OCI-LY7 (cell line): Measurements from ENCODE around the gene IQGAP3. TPM values are rescaled to one million over a fixed set of nuclear protein-coding genes. Genes with fewer than 3 reads are reported as not detected.
A peak's percentile ranks its signal among the peaks of the same experiment; 100 is the strongest.
"Not testable (repeated sequence)": the region's sequence is repeated elsewhere in the genome, so short reads cannot be mapped to it uniquely, and the experiment has no call there.

ENCODE experiments used
- BruUV-seq: library from RNA; stranded (reverse); fragments of 400-500 nt; replicated peaks from 2 replicates; lab custom pipeline; 2021; lab: Mats Ljungman, UMichigan
- CTCF ChIA-PET: fragments of 300-600 bp; sonication (Branson Sonifier 250); formaldehyde crosslinking; loops from one replicate; lab custom pipeline; 2022; ENCODE audit warnings: antibody characterized with exemption; ENCODE audit not compliant: unreplicated experiment; lab: Charles Lee
- POLR2A ChIA-PET: fragments of 300-600 bp; sonication (Branson Sonifier 250); formaldehyde crosslinking; loops from one replicate; lab custom pipeline; 2022; ENCODE audit warnings: antibody characterized with exemption; lab: Charles Lee
- DNase-seq: peaks from one replicate; pipeline ENCODE4 v3.0.0-alpha.2; 2015; ENCODE audit warnings: low spot score
- H2AFZ ChIP-seq: fragments of 200-600 bp; sonication (generic), shearing (Covaris generic); 2 replicates; pipeline ENCODE4 v1.6.1; 2014; ENCODE audit warnings: mild to moderate bottlenecking, antibody characterized with exemption, low read length, moderate library complexity
- H3K27ac ChIP-seq: fragments of 200-600 bp; sonication (generic); 2 replicates; pipeline ENCODE4 v1.5.1; 2014; ENCODE audit warnings: mixed run types, low read depth, mild to moderate bottlenecking, moderate library complexity, low read length, inconsistent platforms; ENCODE audit not compliant: poor library complexity, severe bottlenecking
- H3K36me3 ChIP-seq: fragments of 200-600 bp; sonication (generic); 2 replicates; pipeline ENCODE4 v1.6.1; 2014; ENCODE audit warnings: mild to moderate bottlenecking, antibody characterized with exemption, low read length, moderate library complexity, mixed read lengths; ENCODE audit not compliant: insufficient read depth
- H3K4me1 ChIP-seq: fragments of 200-600 bp; sonication (generic); 2 replicates; pipeline ENCODE4 v1.5.1; 2014; ENCODE audit warnings: mild to moderate bottlenecking, low read length; ENCODE audit not compliant: insufficient read depth, poor library complexity, severe bottlenecking
- H3K4me2 ChIP-seq: fragments of 200-600 bp; sonication (generic); 2 replicates; pipeline ENCODE4 v1.6.1; 2014; ENCODE audit warnings: mild to moderate bottlenecking, low read length
- H3K4me3 ChIP-seq: fragments of 200-600 bp; sonication (generic); 2 replicates; pipeline ENCODE4 v1.5.1; 2014; ENCODE audit warnings: mild to moderate bottlenecking, low read depth, low read length; ENCODE audit not compliant: poor library complexity, severe bottlenecking
- H3K79me2 ChIP-seq: fragments of 200-600 bp; sonication (generic); 2 replicates; pipeline ENCODE4 v1.6.1; 2016; ENCODE audit warnings: low read depth, mild to moderate bottlenecking, low read length, moderate library complexity, mixed read lengths; ENCODE audit not compliant: insufficient read depth
- H3K9me2 ChIP-seq: fragments of 200-600 bp; sonication (generic); 2 replicates; pipeline ENCODE4 v1.6.1; 2016; ENCODE audit warnings: mild to moderate bottlenecking, low read length, mixed read lengths; ENCODE audit not compliant: insufficient read depth
- H3K9me3 ChIP-seq: fragments of 200-600 bp; sonication (generic); 2 replicates; pipeline ENCODE4 v1.6.1; 2014; ENCODE audit warnings: mild to moderate bottlenecking, mixed run types, low read length, mixed read lengths
- H4K20me1 ChIP-seq: fragments of 200-600 bp; sonication (generic); 2 replicates; pipeline ENCODE4 v1.6.1; 2014; ENCODE audit warnings: mild to moderate bottlenecking, antibody characterized with exemption, low read length, moderate library complexity, mixed read lengths; ENCODE audit not compliant: insufficient read depth
- EZH2phosphoT487 ChIP-seq: fragments of 200-600 bp; sonication (generic); IDR thresholded peaks from 2 replicates; pipeline ENCODE4 v1.6.1; 2018; ENCODE audit warnings: low read depth, borderline replicate concordance, mild to moderate bottlenecking, mixed run types, antibody characterized with exemption, low read length, moderate library complexity, mixed read lengths
- intact Hi-C: fragments of 100-400 bp; cut with micrococcal nuclease; formaldehyde crosslinking; loops from one replicate; pipeline ENCODE4 v1.10.0; 2022; ENCODE audit not compliant: unreplicated experiment
- total RNA-seq, 2 experiments: library from RNA; depleted of rRNA in 1 of 2; stranded (reverse); fragments of >200 nt in 1 of 2; shearing (Covaris generic) in 1 of 2; gene quantifications; 2 replicates each; pipeline ENCODE4 v1.2.3, GENCODE V29; 2014 to 2022
- TF ChIP-seq, protein P1 (sequence below): fragments of 200-600 bp; sonication (generic); conservative IDR thresholded peaks from 2 replicates; pipeline ENCODE4 v1.5.1; 2014; ENCODE audit warnings: mild to moderate bottlenecking, antibody characterized with exemption, low read length, moderate library complexity, mixed read lengths

The IQGAP3 gene
- total RNA-seq, 2 experiments from 2014 or later: 22.4 to 28.7 TPM

GRCh38 chr1:156553860-156554485 lies 18.4 kb downstream of the IQGAP3 start:
- DNase-seq: no peak
- CTCF ChIA-PET: no interaction called here
- intact Hi-C loops: no loop called here
- H4K20me1 ChIP-seq: no peaks in the 10 kb centered on the region
- H3K9me2 ChIP-seq: no peaks in the 10 kb centered on the region
- no peak overlapping the region for H3K27ac ChIP-seq
- H2AFZ ChIP-seq: no peak overlapping the region
- no peaks in the 10 kb centered on the region for H3K9me3 ChIP-seq
- TF ChIP-seq EZH2phosphoT487: no peak
- TF ChIP-seq, protein P1, sequence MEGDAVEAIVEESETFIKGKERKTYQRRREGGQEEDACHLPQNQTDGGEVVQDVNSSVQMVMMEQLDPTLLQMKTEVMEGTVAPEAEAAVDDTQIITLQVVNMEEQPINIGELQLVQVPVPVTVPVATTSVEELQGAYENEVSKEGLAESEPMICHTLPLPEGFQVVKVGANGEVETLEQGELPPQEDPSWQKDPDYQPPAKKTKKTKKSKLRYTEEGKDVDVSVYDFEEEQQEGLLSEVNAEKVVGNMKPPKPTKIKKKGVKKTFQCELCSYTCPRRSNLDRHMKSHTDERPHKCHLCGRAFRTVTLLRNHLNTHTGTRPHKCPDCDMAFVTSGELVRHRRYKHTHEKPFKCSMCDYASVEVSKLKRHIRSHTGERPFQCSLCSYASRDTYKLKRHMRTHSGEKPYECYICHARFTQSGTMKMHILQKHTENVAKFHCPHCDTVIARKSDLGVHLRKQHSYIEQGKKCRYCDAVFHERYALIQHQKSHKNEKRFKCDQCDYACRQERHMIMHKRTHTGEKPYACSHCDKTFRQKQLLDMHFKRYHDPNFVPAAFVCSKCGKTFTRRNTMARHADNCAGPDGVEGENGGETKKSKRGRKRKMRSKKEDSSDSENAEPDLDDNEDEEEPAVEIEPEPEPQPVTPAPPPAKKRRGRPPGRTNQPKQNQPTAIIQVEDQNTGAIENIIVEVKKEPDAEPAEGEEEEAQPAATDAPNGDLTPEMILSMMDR: no peak
- no peak overlapping the region for H3K4me3 ChIP-seq
- peaks cover 32% of the 10 kb centered on the region for H3K4me1 ChIP-seq
- H3K79me2 ChIP-seq: no peaks in the 10 kb centered on the region
- no TSS peak for BruUV-seq
- POLR2A ChIA-PET: no interaction called here
- H3K4me2 ChIP-seq: no peak overlapping the region
- peaks cover 19% of the 10 kb centered on the region; the same call in 1 of the 2 replicates for H3K36me3 ChIP-seq

GRCh38 chr1:156552937-156553336 lies 19.4 kb downstream of the IQGAP3 start:
- H3K79me2 ChIP-seq, H3K4me3 ChIP-seq, H3K9me2 ChIP-seq, CTCF ChIA-PET, BruUV-seq, H3K9me3 ChIP-seq, H3K4me2 ChIP-seq, H4K20me1 ChIP-seq, H2AFZ ChIP-seq, intact Hi-C loops: not testable (repeated sequence)
- H3K36me3 ChIP-seq: peaks cover 22% of the 10 kb centered on the region
- DNase-seq: peak; percentile 49
- H3K27ac ChIP-seq: peak overlapping the region; percentile 14
- POLR2A ChIA-PET: interaction anchor here (0.8 kb wide), 1 partner anchor 9 kb away, joined by 4 read pairs; no protein-coding TSS in a partner anchor
- peaks cover 32% of the 10 kb centered on the region for H3K4me1 ChIP-seq

- intact Hi-C loops: no loop called here
- peaks cover 26% of the 10 kb centered on the region for H3K36me3 ChIP-seq
- no peaks in the 10 kb centered on the region for H3K79me2 ChIP-seq
- no TSS peak for BruUV-seq
- ChIA-PET POLR2A (interaction anchor here (0.8 to 2.7 kb wide), 4 partner anchors 8 to 45 kb away, joined by 3 to 10 read pairs (median 4); no protein-coding TSS in a partner anchor), CTCF (no interaction called here)
- H4K20me1 ChIP-seq: no peaks in the 10 kb centered on the region
- H3K9me2 ChIP-seq: no peaks in the 10 kb centered on the region
- H3K9me3 ChIP-seq: no peaks in the 10 kb centered on the region
- TF ChIP-seq EZH2phosphoT487: no peak
- TF ChIP-seq, protein P1: no peak
- no peak overlapping the region for H3K4me3 ChIP-seq
- no peak overlapping the region for H2AFZ ChIP-seq
- no peak overlapping the region for H3K4me2 ChIP-seq
- H3K4me1 ChIP-seq: peaks cover 32% of the 10 kb centered on the region
- H3K27ac ChIP-seq: no peak overlapping the region
- DNase-seq: no peak
These were observed 19.8 kb downstream of the IQGAP3 start for GRCh38 chr1:156552518-156552917.
